Mesendoderm (in vitro differentiated cells): ENCODE measurements around the gene OR10C1. TPM values are rescaled to one million over a fixed set of nuclear protein-coding genes. Genes with fewer than 3 reads are reported as not detected.

ENCODE experiments used
- DNase-seq: peaks from one replicate; pipeline ENCODE4 v3.0.0; 2013
- H2AK5ac ChIP-seq: 2 replicates; pipeline ENCODE4 v1.6.1; 2013; ENCODE audit warnings: low read length, inconsistent platforms
- H2BK120ac ChIP-seq: 2 replicates; pipeline ENCODE4 v1.6.1; 2013; ENCODE audit warnings: low read depth, mild to moderate bottlenecking, low read length, moderate library complexity, mixed read lengths
- H2BK15ac ChIP-seq: replicated peaks from 2 replicates; pipeline ENCODE4 v1.6.1; 2013; ENCODE audit warnings: low read depth, mild to moderate bottlenecking, moderate library complexity
- H2BK5ac ChIP-seq: 2 replicates; pipeline ENCODE4 v1.6.1; 2013; ENCODE audit warnings: low read length, inconsistent platforms
- H3K18ac ChIP-seq: 2 replicates; pipeline ENCODE4 v1.6.1; 2013; ENCODE audit warnings: mild to moderate bottlenecking, low read length, mixed read lengths
- H3K23ac ChIP-seq: one replicate; pipeline ENCODE4 v1.6.1; 2013; ENCODE audit warnings: low read length
- H3K27ac ChIP-seq: 2 replicates; pipeline ENCODE4 v1.5.1; 2013; ENCODE audit warnings: low read depth, mild to moderate bottlenecking, inconsistent platforms, low read length, moderate library complexity
- H3K27me3 ChIP-seq: 2 replicates; pipeline ENCODE4 v1.6.1; 2013; ENCODE audit warnings: low read length, control low read depth, mild to moderate bottlenecking, inconsistent platforms; ENCODE audit not compliant: insufficient read depth, poor library complexity
- H3K36me3 ChIP-seq: 2 replicates; pipeline ENCODE4 v1.6.1; 2013; ENCODE audit warnings: low read length, inconsistent platforms; ENCODE audit not compliant: control insufficient read depth, insufficient read depth
- H3K4ac ChIP-seq: one replicate; pipeline ENCODE4 v1.6.1; 2013; ENCODE audit warnings: low read depth, mild to moderate bottlenecking, low read length, moderate library complexity
- H3K4me1 ChIP-seq: 2 replicates; pipeline ENCODE4 v1.6.1; 2013; ENCODE audit warnings: low read depth, low read length, inconsistent platforms; ENCODE audit not compliant: control insufficient read depth
- H3K4me2 ChIP-seq: 2 replicates; pipeline ENCODE4 v1.6.1; 2013; ENCODE audit warnings: low read length
- H3K4me3 ChIP-seq: 2 replicates; pipeline ENCODE4 v1.5.1; 2013; ENCODE audit warnings: mild to moderate bottlenecking, low read length
- H3K56ac ChIP-seq: one replicate; pipeline ENCODE4 v1.6.1; 2013; ENCODE audit warnings: low read length
- H3K79me1 ChIP-seq: 2 replicates; pipeline ENCODE4 v1.6.1; 2013; ENCODE audit warnings: low read length, inconsistent platforms
- H3K79me2 ChIP-seq: 2 replicates; pipeline ENCODE4 v1.6.1; 2013; ENCODE audit warnings: mild to moderate bottlenecking, low read length; ENCODE audit not compliant: control insufficient read depth, insufficient read depth
- H3K9ac ChIP-seq: 2 replicates; pipeline ENCODE4 v1.6.1; 2013; ENCODE audit warnings: low read length, inconsistent platforms
- H4K5ac ChIP-seq: one replicate; pipeline ENCODE4 v1.6.1; 2013; ENCODE audit warnings: low read length
- H4K8ac ChIP-seq: one replicate; pipeline ENCODE4 v1.6.1; 2013; ENCODE audit warnings: low read depth, mild to moderate bottlenecking, control low read depth, low read length, moderate library complexity
- WGBS: extraction: QIAGEN DNeasy Blood & Tissue Kit; methylation state at CpG from one replicate; pipeline ENCODE4 v1.1.7; 2013; ENCODE audit warnings: low lambda C conversion rate, missing lambda C conversion rate; ENCODE audit not compliant: insufficient coverage; ENCODE audit errors: extremely low coverage; 5-methylcytosine and 5-hydroxymethylcytosine counted together
- polyA plus RNA-seq, 2 experiments: library from polyadenylated mRNA; stranded (reverse); fragments of 200-250 nt; gene quantifications; one replicate each; pipeline ENCODE4 v1.2.3, GENCODE V29; 2013

Gene OR10C1, protein sequence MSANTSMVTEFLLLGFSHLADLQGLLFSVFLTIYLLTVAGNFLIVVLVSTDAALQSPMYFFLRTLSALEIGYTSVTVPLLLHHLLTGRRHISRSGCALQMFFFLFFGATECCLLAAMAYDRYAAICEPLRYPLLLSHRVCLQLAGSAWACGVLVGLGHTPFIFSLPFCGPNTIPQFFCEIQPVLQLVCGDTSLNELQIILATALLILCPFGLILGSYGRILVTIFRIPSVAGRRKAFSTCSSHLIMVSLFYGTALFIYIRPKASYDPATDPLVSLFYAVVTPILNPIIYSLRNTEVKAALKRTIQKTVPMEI
- polyA plus RNA-seq (2013, experiment 1 of 2): not detected
- not detected for polyA plus RNA-seq (2013, experiment 2 of 2)

DNA sequence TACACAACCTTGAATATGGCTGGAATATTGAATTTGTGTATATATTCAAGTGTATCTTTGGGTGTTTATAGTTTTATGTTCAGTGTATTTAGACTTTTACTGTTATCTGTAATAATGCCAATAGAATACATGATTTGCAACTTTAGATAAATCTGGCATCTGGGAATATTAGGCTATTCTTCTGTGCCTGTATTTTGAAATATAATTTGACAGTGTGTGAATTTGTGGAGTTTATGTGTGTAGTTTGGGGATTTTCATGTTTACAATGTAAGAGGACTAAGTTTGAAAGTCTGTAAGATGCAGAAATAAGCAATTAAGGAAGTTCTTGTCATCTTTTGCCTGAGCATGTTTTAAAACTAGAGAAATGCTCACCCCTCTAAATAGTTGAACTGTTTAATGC, at the start of gene OR10C1:
OR10C1 (plus strand) TSS at position 301 of the 400 bp plus-strand sequence. CDS start 710 bp downstream, outside the sequence.
- H3K79me2 ChIP-seq: no peaks in the 10 kb centered on the region
- H2AK5ac ChIP-seq: no peak within 1 kb of the TSS
- H3K27ac ChIP-seq: no peak within 1 kb of the TSS
- H3K18ac ChIP-seq: no peak within 1 kb of the TSS
- no peak within 1 kb of the TSS for H3K4me2 ChIP-seq
- H3K79me1 ChIP-seq: no peaks in the 10 kb centered on the region
- H3K9ac ChIP-seq: no peak within 1 kb of the TSS
- H3K27me3 ChIP-seq: no peaks in the 10 kb centered on the region
- no peak for DNase-seq
- no peak within 1 kb of the TSS for H3K4me3 ChIP-seq
- no peak within 1 kb of the TSS for H2BK120ac ChIP-seq
- no peaks in the 10 kb centered on the region for H3K4me1 ChIP-seq
- no peak within 1 kb of the TSS for H3K4ac ChIP-seq
- H2BK15ac ChIP-seq: no peak within 1 kb of the TSS
- H4K8ac ChIP-seq: no peak within 1 kb of the TSS
- no peak within 1 kb of the TSS for H3K56ac ChIP-seq
- H4K5ac ChIP-seq: no peak within 1 kb of the TSS
- no peak within 1 kb of the TSS for H2BK5ac ChIP-seq
- H3K36me3 ChIP-seq: no peaks in the 10 kb centered on the region
- no peak within 1 kb of the TSS for H3K23ac ChIP-seq

DNA sequence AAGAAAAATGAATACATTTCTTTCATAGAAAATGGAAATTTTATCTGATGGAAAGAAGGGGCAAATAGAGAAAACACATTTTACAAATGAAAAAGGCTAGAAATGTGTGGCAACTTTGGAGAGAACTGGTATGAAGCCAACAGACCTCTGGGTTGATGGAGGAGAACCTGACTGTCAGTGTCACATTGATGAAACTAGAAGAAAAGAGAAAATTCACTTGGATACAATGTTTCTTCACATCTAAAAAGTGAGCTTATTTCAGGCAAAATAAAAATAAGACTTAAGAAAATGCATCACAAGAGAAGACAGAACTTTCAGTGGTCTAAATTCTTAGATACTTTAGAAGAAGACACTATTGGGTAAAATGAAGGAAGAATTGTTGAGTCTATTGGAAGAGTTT, 43.8 kb upstream of the OR10C1 start, which contains the start of gene OR12D2:
OR12D2 (plus strand) TSS at position 301 of the 400 bp plus-strand sequence. CDS start 1,069 bp downstream, outside the sequence.
- Histone ChIP-seq H2BK5ac (no peak within 1 kb of the TSS), H3K27me3 (no peaks in the 10 kb centered on the region), H3K23ac (no peak within 1 kb of the TSS), H3K4ac (no peak within 1 kb of the TSS), H2BK15ac (no peak within 1 kb of the TSS), H3K27ac (no peak within 1 kb of the TSS), H3K79me1 (no peaks in the 10 kb centered on the region), H3K79me2 (no peaks in the 10 kb centered on the region), H3K56ac (no peak within 1 kb of the TSS), H2BK120ac (no peak within 1 kb of the TSS), H3K4me1 (no peaks in the 10 kb centered on the region), H4K8ac (no peak within 1 kb of the TSS), H3K18ac (no peak within 1 kb of the TSS), H3K4me2 (no peak within 1 kb of the TSS), H3K36me3 (no peaks in the 10 kb centered on the region), H2AK5ac (no peak within 1 kb of the TSS), H3K9ac (no peak within 1 kb of the TSS), H4K5ac (no peak within 1 kb of the TSS), H3K4me3 (no peak within 1 kb of the TSS)
- no peak for DNase-seq

DNA sequence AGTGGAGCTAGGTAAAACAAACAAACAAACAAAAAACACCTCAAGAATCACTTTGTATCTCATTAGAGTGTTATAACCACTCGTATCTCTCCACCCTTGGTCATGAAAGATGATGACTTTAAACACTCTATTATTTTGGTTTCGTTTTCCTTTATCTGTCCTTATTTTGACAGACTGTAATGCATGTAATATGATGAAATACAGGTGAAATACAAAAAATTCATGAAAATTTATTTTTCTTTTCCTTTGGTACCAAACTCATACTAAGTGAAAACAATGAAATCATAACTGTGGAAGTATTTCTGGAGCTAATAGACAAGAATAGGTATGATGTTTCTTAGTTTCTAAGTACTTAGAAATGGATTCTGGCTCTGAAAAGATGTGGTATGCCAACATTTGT, 39.6 kb upstream of the OR10C1 start:
- no peak for DNase-seq
- Histone ChIP-seq H3K79me1 (no peaks in the 10 kb centered on the region), H3K23ac (no peak overlapping the region), H3K56ac (no peak overlapping the region), H3K36me3 (no peaks in the 10 kb centered on the region), H3K27me3 (no peaks in the 10 kb centered on the region), H3K18ac (no peak overlapping the region), H2BK120ac (no peak overlapping the region), H2AK5ac (no peak overlapping the region), H3K79me2 (no peaks in the 10 kb centered on the region), H3K4me2 (no peak overlapping the region), H3K4me3 (no peak overlapping the region), H4K5ac (no peak overlapping the region), H3K4ac (no peak overlapping the region), H2BK5ac (no peak overlapping the region), H3K4me1 (no peaks in the 10 kb centered on the region), H2BK15ac (no peak overlapping the region), H3K27ac (no peak overlapping the region), H4K8ac (no peak overlapping the region), H3K9ac (no peak overlapping the region)
- WGBS: no CpG with 5 or more reads among the region's 2 CpGs

GRCh38 chr6:29403801-29404200, 35.3 kb upstream of the OR10C1 start:
- H3K4ac ChIP-seq: no peak overlapping the region
- H3K36me3 ChIP-seq: no peaks in the 10 kb centered on the region
- no peaks in the 10 kb centered on the region for H3K4me1 ChIP-seq
- no peaks in the 10 kb centered on the region for H3K27me3 ChIP-seq
- H3K56ac ChIP-seq: no peak overlapping the region
- no peak overlapping the region for H3K4me3 ChIP-seq
- H3K9ac ChIP-seq: no peak overlapping the region
- no peak overlapping the region for H2BK15ac ChIP-seq
- no peak overlapping the region for H3K4me2 ChIP-seq
- H3K23ac ChIP-seq: no peak overlapping the region
- DNase-seq: no peak
- no peaks in the 10 kb centered on the region for H3K79me2 ChIP-seq
- H2BK120ac ChIP-seq: no peak overlapping the region
- no peak overlapping the region for H2AK5ac ChIP-seq
- no CpG with 5 or more reads among the region's 1 CpG for WGBS
- no peaks in the 10 kb centered on the region for H3K79me1 ChIP-seq
- H4K5ac ChIP-seq: no peak overlapping the region
- H3K18ac ChIP-seq: no peak overlapping the region
- H3K27ac ChIP-seq: no peak overlapping the region
- no peak overlapping the region for H2BK5ac ChIP-seq
- no peak overlapping the region for H4K8ac ChIP-seq

GRCh38 chr6:29414588-29414987, 24.5 kb upstream of the OR10C1 start, which contains the start of gene OR12D1:
Gene OR12D1, plus strand, starts transcription at chr6:29414928.
- Histone ChIP-seq H3K27me3 (no peaks in the 10 kb centered on the region), H2BK15ac (no peak within 1 kb of the TSS), H3K4me1 (no peaks in the 10 kb centered on the region), H3K27ac (no peak within 1 kb of the TSS), H3K4ac (no peak within 1 kb of the TSS), H3K23ac (no peak within 1 kb of the TSS), H2AK5ac (no peak within 1 kb of the TSS), H3K56ac (no peak within 1 kb of the TSS), H2BK5ac (no peak within 1 kb of the TSS), H4K8ac (no peak within 1 kb of the TSS), H3K79me1 (no peaks in the 10 kb centered on the region), H3K79me2 (no peaks in the 10 kb centered on the region), H3K4me3 (no peak within 1 kb of the TSS), H4K5ac (no peak within 1 kb of the TSS), H3K18ac (no peak within 1 kb of the TSS), H3K36me3 (no peaks in the 10 kb centered on the region), H3K9ac (no peak within 1 kb of the TSS), H2BK120ac (no peak within 1 kb of the TSS), H3K4me2 (no peak within 1 kb of the TSS)
- DNase-seq: peak; percentile 61

DNA sequence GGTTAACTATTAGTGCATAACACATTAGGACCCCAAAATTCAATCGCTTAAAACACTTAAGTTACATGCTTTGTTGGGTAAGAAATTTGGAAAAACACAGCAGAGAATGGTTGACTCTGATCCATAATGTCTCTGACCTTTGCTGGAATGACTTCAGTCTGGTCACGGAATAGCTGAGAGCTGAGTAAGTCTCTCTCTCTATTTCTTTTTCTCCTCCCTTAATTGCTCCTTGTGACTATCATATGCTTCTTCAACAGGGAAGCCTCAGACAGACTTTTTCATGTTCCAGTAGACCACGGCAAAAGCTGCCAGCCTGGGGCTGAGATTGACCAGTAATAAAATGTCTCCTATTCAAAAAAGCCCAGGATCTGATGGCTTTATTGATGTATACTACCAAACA, 19.6 kb upstream of the OR10C1 start:
- H3K18ac ChIP-seq: no peak overlapping the region
- no peak overlapping the region for H4K5ac ChIP-seq
- H3K4me1 ChIP-seq: no peaks in the 10 kb centered on the region
- no CpG with 5 or more reads among the region's 3 CpGs for WGBS
- H3K27ac ChIP-seq: no peak overlapping the region
- H2BK5ac ChIP-seq: no peak overlapping the region
- H2BK15ac ChIP-seq: no peak overlapping the region
- H2BK120ac ChIP-seq: no peak overlapping the region
- no peak overlapping the region for H3K9ac ChIP-seq
- H2AK5ac ChIP-seq: no peak overlapping the region
- peak; percentile 11 for DNase-seq
- H3K79me1 ChIP-seq: no peaks in the 10 kb centered on the region
- no peak overlapping the region for H4K8ac ChIP-seq
- no peak overlapping the region for H3K56ac ChIP-seq
- no peak overlapping the region for H3K23ac ChIP-seq
- no peaks in the 10 kb centered on the region for H3K79me2 ChIP-seq
- no peak overlapping the region for H3K4me3 ChIP-seq
- no peak overlapping the region for H3K4me2 ChIP-seq
- H3K36me3 ChIP-seq: no peaks in the 10 kb centered on the region
- H3K27me3 ChIP-seq: no peaks in the 10 kb centered on the region
- H3K4ac ChIP-seq: no peak overlapping the region
